DMS153 treated with DMSO at 0.1 percent for 48 hours (cell line): ENCODE results near the gene SPAM1.
"Not testable (repeated sequence)": the region's sequence is repeated elsewhere in the genome, so short reads cannot be mapped to it uniquely, and the experiment has no call there.

Experiments used
- DNase-seq: peaks from one replicate; lab custom pipeline; 2025; ENCODE audit not compliant: unreplicated experiment; lab: John Stamatoyannopoulos, UW

SPAM1 gene

GRCh38 chr7:123924941-123925340, at the start of gene SPAM1:
SPAM1 (plus strand) TSS chr7:123925241; CDS start chr7:123953571, 28,330 bp downstream.
- DNase-seq = no peak

GRCh38 chr7:123876557-123877256, 48.3 kb upstream of the SPAM1 start:
- no peak for DNase-seq

- DNase-seq = no peak
Observed at GRCh38 chr7:123879628-123880027, 45.4 kb upstream of the SPAM1 start.

GRCh38 chr7:123881300-123881699, 43.7 kb upstream of the SPAM1 start:
- no peak for DNase-seq

- DNase-seq = no peak
Observed at GRCh38 chr7:123883154-123883553, 41.9 kb upstream of the SPAM1 start.

- no peak for DNase-seq
Observed at GRCh38 chr7:123888192-123888591, 36.8 kb upstream of the SPAM1 start.

- not testable (repeated sequence) for DNase-seq
Observed at GRCh38 chr7:123894753-123895152, 30.3 kb upstream of the SPAM1 start.

- DNase-seq = no peak
Observed at GRCh38 chr7:123901101-123901500, 23.9 kb upstream of the SPAM1 start.

GRCh38 chr7:123905714-123906113, 19.3 kb upstream of the SPAM1 start:
- DNase-seq = no peak

- peak; percentile 14 for DNase-seq
Observed at GRCh38 chr7:123916240-123916724, 8.8 kb upstream of the SPAM1 start.

- DNase-seq = no peak
Observed at GRCh38 chr7:123917878-123918277, 7.2 kb upstream of the SPAM1 start.

GRCh38 chr7:123918309-123918708, 6.7 kb upstream of the SPAM1 start:
- DNase-seq = no peak

GRCh38 chr7:123923599-123923998, 1.4 kb upstream of the SPAM1 start:
- no peak for DNase-seq

GRCh38 chr7:123929107-123929506, 4.1 kb downstream of the SPAM1 start:
- no peak for DNase-seq

GRCh38 chr7:123929655-123930054, 4.6 kb downstream of the SPAM1 start:
- no peak for DNase-seq

- DNase-seq = no peak
Observed at GRCh38 chr7:123935436-123936381, 10.7 kb downstream of the SPAM1 start.

GRCh38 chr7:123936388-123936787, 11.3 kb downstream of the SPAM1 start:
- DNase-seq = no peak

GRCh38 chr7:123939784-123940183, 14.7 kb downstream of the SPAM1 start:
- DNase-seq = no peak

- no peak for DNase-seq
Observed at GRCh38 chr7:123941391-123942180, 16.5 kb downstream of the SPAM1 start.

- DNase-seq = no peak
Observed at GRCh38 chr7:123944395-123944794, 19.4 kb downstream of the SPAM1 start.

GRCh38 chr7:123945938-123946337, 20.9 kb downstream of the SPAM1 start:
- DNase-seq = no peak
